Tongue (tissue), 2 donors: Measurements from ENCODE around the gene CDC45. TPM values are rescaled to one million over a fixed set of nuclear protein-coding genes. Genes with fewer than 3 reads are reported as not detected.

Source experiments
- DNase-seq: peaks from one replicate; pipeline ENCODE4 v3.0.0-alpha.2; 2015
- total RNA-seq: library from RNA; depleted of rRNA; stranded (reverse); fragments of >200 nt; gene quantifications from one replicate; pipeline ENCODE4 v1.2.3, GENCODE V29; 2014

The CDC45 gene
- total RNA-seq, 1 donor from 2014 or later = 6.3 TPM

DNA sequence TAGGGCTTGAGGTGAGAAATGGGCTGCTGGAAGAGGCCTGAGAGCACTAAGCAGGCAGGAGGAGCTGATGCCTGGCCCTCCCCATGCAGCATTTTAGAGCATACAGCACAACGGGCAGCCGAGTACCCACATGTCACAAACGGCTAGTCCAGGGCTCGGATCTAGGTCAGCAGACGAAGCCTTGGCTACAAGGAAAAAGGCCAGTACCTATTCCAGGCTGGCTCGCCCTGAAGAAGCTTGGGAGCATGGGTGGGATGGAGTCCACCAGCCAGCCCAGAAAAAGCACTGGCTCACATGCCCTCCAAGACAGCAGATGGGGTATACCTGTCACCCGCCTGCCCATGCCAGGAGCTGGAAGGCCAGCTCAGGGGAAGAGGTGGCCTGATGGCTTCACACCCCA is 10.3 kb upstream of the CDC45 start:
- DNase-seq = no peak

GRCh38 chr22:19470010-19470409 is 9.7 kb upstream of the CDC45 start:
- DNase-seq = no peak

DNA sequence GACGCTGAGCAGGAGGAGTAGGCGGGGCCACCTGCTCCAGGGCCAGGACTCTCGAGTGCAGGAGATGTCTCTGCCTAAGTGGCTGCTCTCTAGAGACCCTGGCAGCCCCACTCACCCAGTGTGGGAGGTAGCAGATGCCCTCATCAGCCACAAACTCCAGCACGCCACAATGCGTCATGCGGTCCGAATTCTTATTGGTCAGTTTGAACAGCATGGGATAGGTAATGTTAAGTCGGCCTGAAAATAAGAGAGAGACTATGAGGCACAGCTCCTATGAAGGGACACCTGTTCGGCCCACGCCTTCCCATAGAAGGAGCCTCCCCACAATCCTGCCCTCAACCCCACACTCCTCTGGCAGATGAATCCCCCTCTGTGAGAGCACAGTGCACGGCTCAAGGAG is 8.1 kb upstream of the CDC45 start:
- no peak for DNase-seq

DNA sequence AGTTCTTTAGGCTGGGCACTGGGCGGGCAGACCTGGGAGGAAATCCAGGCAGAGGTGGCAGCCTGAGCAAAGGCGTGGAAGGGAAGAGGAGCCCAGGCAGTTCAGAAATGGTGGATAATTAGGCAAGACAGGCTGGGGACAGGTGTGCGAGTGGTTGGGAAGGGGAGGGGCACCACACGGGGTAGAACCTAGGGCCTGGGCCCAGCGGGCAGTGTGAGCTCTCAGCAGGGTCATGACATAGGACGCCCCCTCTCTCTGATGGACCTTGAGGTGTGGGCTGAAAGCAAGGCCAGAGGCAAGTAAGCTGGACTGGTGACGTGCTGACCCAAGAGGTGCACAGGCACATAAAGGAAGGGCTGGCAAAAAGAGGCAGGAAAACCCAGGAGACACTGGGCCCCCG is 7.5 kb upstream of the CDC45 start:
- DNase-seq = no peak

- no peak for DNase-seq
Observed at GRCh38 chr22:19473578-19473977, 6.1 kb upstream of the CDC45 start.

- no peak for DNase-seq
Observed at GRCh38 chr22:19476023-19476422, 3.7 kb upstream of the CDC45 start.

GRCh38 chr22:19477321-19478044 is 2.2 kb upstream of the CDC45 start:
- peak; percentile 20 for DNase-seq

GRCh38 chr22:19478045-19478900 is 1.4 kb upstream of the CDC45 start:
- DNase-seq = peak; percentile 30

- DNase-seq = peak; percentile 89
Observed at GRCh38 chr22:19478901-19479354, 792 bp upstream of the CDC45 start, which contains the start of gene UFD1. Gene UFD1, minus strand, starts transcription at chr22:19479193. Its CDS starts 108 bp downstream, at chr22:19479085.

DNA sequence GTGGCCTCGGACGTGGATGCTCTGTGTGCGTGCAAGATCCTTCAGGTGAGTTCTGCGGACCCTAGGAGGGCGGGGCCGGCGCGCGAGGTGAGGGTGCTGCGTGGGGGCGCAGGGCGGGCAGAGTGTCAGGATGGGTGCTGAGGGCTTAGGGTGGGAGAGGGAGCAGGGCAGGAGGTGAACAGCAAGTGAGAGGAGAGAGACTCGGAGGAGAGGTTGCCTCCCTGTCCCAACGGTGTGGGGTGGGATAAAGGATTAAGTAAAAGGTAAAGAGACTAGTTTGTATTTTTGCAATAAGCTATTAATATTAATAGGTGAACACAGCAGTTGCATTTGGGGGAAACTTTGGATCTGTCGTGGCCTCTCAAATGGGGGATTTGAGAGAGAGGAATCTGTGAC is 451 bp downstream of the CDC45 start:
- no peak for DNase-seq

GRCh38 chr22:19480789-19481188 is 1.1 kb downstream of the CDC45 start:
- no peak for DNase-seq

GRCh38 chr22:19482297-19482696 is 2.6 kb downstream of the CDC45 start:
- DNase-seq = no peak

DNA sequence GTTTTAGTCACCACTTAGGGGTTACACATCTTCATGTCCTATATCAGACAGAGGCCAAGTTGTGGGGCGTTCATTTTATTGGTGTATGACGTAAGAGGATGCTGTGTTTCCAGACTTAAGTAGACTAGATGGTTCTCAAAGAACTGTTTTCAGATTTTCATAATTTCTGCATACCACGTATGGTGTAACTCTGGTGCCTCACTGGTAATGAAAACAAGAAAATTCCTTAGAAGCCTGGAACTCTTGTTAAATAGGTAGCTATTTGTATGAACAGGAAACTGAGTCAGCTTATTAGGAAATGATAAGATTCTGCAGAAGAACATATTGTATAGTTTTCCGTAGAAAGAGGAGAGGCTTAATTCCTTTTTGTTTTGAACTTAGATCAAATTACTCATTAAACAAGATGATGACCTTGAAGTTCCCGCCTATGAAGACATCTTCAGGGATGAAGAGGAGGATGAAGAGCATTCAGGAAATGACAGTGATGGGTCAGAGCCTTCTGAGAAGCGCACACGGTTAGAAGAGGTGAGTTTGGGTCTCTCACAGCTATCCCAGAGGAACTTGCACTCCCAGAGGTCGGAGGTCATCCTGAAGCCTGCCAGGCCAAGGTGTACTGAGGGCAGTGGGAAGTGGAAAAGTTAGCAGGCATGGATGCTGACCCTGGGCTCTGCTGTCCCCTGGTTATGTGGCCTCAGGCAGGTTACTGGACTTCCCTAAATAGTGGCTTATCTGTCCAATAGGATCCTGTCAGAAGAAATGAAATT is 3.9 kb downstream of the CDC45 start:
- no peak for DNase-seq

GRCh38 chr22:19488285-19488684 is 8.6 kb downstream of the CDC45 start:
- no peak for DNase-seq

- DNase-seq = peak; percentile 45
Observed at GRCh38 chr22:19488884-19489843, 9.4 kb downstream of the CDC45 start.

DNA sequence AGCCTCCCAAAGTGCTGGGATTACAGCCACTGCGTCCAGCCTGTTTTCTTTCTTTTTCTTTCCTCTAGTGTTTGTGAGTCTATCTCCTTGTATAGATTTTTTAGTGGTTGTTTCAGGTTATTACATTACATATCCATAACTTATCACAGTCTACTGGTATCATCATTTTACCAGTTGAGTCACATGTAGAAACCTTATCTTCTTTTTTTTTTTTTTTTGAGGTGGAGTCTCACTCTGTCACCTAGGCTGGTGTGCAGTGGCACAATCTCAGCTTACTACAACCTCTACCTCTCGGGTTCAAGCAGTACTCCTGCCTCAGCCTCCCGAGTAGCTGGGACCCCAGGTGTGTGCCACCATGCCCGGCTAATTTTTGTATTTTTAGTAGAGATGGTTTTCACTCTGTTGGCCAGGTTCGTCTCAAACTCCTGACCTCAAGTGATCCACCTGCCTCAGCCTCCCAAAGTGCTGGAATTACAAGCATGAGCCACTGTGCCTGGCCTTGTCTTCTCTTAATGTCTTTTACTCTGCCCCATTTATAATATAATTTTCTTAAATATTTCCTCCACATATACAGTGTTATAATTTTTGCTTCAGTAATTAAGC is 11.0 kb downstream of the CDC45 start:
- no peak for DNase-seq

GRCh38 chr22:19492504-19493174 is 12.9 kb downstream of the CDC45 start:
- DNase-seq = no peak

- DNase-seq = no peak
Observed at GRCh38 chr22:19494001-19494560, 14.4 kb downstream of the CDC45 start.

GRCh38 chr22:19494676-19495173 is 15.0 kb downstream of the CDC45 start:
- no peak for DNase-seq
